IPS-18a (cell line): ENCODE results near the gene OSBPL9.
A peak's percentile ranks its signal among the peaks of the same experiment; 100 is the strongest.

Source experiments
- H3K27ac ChIP-seq: one replicate; pipeline ENCODE4 v1.5.1; 2013; ENCODE audit warnings: low read length
- H3K27me3 ChIP-seq: one replicate; pipeline ENCODE4 v1.6.1; 2013; ENCODE audit warnings: mild to moderate bottlenecking, low read length; ENCODE audit not compliant: control insufficient read depth, insufficient read depth
- H3K36me3 ChIP-seq: one replicate; pipeline ENCODE4 v1.6.1; 2013; ENCODE audit warnings: low read depth, low read length; ENCODE audit not compliant: control insufficient read depth
- H3K4me1 ChIP-seq: one replicate; pipeline ENCODE4 v1.6.1; 2013; ENCODE audit warnings: low read depth, low read length; ENCODE audit not compliant: control insufficient read depth
- H3K4me3 ChIP-seq: one replicate; pipeline ENCODE4 v1.5.1; 2013; ENCODE audit warnings: low read length
- H3K9ac ChIP-seq: one replicate; pipeline ENCODE4 v1.6.1; 2013; ENCODE audit warnings: mild to moderate bottlenecking, low read length, moderate library complexity
- H3K9me3 ChIP-seq: one replicate; pipeline ENCODE4 v1.6.1; 2013; ENCODE audit warnings: low read depth, low read length; ENCODE audit not compliant: control insufficient read depth

Gene OSBPL9, protein sequence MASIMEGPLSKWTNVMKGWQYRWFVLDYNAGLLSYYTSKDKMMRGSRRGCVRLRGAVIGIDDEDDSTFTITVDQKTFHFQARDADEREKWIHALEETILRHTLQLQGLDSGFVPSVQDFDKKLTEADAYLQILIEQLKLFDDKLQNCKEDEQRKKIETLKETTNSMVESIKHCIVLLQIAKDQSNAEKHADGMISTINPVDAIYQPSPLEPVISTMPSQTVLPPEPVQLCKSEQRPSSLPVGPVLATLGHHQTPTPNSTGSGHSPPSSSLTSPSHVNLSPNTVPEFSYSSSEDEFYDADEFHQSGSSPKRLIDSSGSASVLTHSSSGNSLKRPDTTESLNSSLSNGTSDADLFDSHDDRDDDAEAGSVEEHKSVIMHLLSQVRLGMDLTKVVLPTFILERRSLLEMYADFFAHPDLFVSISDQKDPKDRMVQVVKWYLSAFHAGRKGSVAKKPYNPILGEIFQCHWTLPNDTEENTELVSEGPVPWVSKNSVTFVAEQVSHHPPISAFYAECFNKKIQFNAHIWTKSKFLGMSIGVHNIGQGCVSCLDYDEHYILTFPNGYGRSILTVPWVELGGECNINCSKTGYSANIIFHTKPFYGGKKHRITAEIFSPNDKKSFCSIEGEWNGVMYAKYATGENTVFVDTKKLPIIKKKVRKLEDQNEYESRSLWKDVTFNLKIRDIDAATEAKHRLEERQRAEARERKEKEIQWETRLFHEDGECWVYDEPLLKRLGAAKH

GRCh38 chr1:51616903-51617708 is at the start of gene OSBPL9:
OSBPL9 (plus strand) TSS chr1:51617092; CDS start chr1:51617111, 19 bp downstream.
- Histone ChIP-seq H3K27me3 (no peaks in the 10 kb centered on the region), H3K36me3 (no peaks in the 10 kb centered on the region), H3K9ac (peak within 1 kb of the TSS; percentile 82), H3K27ac (peak within 1 kb of the TSS; percentile 50), H3K9me3 (no peaks in the 10 kb centered on the region), H3K4me1 (no peaks in the 10 kb centered on the region), H3K4me3 (peak within 1 kb of the TSS; percentile 93)

DNA sequence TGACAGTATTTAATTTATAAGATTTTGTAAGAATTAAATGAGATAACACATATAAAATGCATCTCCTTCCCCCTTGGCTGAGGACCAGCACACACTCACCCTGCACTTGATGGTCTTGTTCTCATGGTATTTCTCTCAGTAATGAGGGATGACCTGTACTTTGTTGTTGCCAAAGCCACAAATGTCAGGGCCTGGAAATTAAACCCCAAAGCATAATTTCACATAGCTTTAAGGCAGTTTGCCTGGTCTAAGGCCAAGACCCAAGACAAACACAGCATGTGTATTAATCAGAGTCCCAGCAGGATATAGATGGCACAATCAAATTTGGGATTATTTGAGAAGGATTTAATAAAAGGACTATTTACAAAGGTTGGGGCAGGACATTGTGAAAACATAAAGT is 49.2 kb upstream of the OSBPL9 start:
- Histone ChIP-seq H3K9me3 (no peaks in the 10 kb centered on the region), H3K27me3 (no peaks in the 10 kb centered on the region), H3K4me1 (peaks cover 20% of the 10 kb centered on the region), H3K4me3 (no peak overlapping the region), H3K36me3 (no peaks in the 10 kb centered on the region), H3K27ac (no peak overlapping the region), H3K9ac (no peak overlapping the region)

GRCh38 chr1:51568231-51568935 is 48.5 kb upstream of the OSBPL9 start:
- Histone ChIP-seq H3K4me1 (peaks cover 20% of the 10 kb centered on the region), H3K9ac (no peak overlapping the region), H3K27ac (no peak overlapping the region), H3K36me3 (no peaks in the 10 kb centered on the region), H3K9me3 (no peaks in the 10 kb centered on the region), H3K4me3 (no peak overlapping the region), H3K27me3 (no peaks in the 10 kb centered on the region)

DNA sequence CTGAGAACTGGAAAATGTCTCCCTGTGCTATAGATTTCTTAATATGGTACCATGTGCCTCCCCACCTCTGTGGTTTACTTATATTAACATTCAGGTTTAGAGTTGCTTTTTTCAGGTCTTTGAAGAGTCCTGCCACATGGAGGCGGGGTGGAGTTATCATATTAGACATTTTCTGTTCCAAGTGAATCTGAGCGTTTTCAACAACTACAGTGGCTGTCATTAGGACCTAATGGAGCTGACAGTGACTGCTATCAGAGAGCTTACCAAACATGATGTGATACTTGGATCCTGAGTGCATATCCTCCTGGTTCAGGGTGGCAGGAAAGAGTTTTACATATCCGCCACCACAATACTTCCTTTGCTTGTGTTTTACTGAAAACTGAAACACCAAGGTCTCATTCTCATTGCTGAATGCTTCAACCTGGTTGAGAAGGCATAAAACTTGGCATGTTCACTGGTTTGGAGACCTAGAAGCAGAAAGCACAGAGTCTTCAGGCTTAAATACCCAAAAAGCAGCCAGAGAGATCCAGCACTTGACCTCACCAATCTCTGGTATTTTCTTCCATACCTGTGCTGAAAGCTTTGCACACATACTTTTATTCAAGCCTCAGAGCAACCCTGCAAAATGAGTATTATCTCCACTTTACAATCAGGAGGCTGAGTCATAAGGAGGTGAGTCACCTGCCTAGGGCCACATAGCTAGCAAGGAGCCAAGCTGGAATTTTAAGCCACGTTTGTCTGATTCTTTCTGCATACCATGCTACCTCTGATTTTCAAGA is 47.4 kb upstream of the OSBPL9 start:
- H3K27me3 ChIP-seq, result no peaks in the 10 kb centered on the region
- H3K27ac ChIP-seq, result no peak overlapping the region
- H3K4me1 ChIP-seq, result peaks cover 15% of the 10 kb centered on the region
- no peaks in the 10 kb centered on the region for H3K36me3 ChIP-seq
- no peak overlapping the region for H3K4me3 ChIP-seq
- H3K9ac ChIP-seq, result no peak overlapping the region
- H3K9me3 ChIP-seq, result no peaks in the 10 kb centered on the region

DNA sequence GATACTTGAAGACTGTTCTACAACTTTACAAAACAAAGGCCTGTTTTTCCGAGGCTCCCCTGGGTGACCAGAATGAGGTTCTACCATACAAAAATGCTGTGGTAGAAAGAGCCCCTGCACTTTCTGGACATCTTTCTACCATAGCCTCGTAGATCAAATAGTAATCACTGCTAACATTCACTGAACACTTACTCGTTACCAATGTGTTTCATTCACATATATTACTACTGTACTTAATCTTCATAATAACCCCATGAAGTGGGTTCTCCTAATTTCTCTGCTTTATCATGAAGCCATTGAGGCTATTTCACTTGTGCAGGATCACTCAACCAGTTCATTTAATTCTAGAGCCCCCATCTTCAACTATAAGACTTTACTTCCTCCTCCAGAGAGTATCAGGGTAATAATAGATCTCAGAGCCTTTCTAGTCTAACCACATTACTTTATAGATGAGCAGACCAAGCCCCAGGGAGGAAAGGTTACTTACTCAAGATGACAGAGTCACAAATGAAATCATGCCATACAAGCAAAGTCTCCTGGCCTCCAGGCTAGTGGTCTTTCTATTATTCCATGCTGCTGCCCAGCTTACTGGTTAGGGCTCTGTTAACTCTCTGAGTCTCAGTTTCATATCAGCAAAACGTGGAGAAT is 46.7 kb upstream of the OSBPL9 start:
- no peaks in the 10 kb centered on the region for H3K9me3 ChIP-seq
- no peaks in the 10 kb centered on the region for H3K36me3 ChIP-seq
- no peaks in the 10 kb centered on the region for H3K27me3 ChIP-seq
- H3K4me1 ChIP-seq, result peaks cover 8% of the 10 kb centered on the region
- no peak overlapping the region for H3K27ac ChIP-seq
- H3K9ac ChIP-seq, result no peak overlapping the region
- H3K4me3 ChIP-seq, result no peak overlapping the region

DNA sequence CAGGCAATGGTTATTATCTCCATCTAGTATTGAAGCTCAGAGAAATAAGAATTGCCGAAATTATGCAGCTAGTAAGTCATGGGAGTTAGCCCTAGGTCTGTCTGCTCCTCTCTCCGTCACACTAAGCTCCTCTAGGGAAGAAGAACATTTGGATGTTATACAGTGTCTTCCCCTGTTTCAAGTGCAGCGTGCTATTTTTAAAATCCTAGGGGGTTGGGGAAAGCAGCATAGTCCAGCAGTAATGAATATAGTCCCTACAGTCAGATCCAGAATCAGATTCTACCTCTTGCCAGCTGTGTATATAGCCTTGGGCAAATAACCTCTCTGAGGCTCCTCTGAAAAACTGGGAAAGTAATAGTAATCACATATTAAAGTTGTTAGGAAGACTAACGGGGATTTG is 44.5 kb upstream of the OSBPL9 start:
- Histone ChIP-seq H3K9ac (no peak overlapping the region), H3K27ac (no peak overlapping the region), H3K36me3 (no peaks in the 10 kb centered on the region), H3K9me3 (no peaks in the 10 kb centered on the region), H3K27me3 (no peaks in the 10 kb centered on the region), H3K4me1 (peaks cover 8% of the 10 kb centered on the region), H3K4me3 (no peak overlapping the region)

DNA sequence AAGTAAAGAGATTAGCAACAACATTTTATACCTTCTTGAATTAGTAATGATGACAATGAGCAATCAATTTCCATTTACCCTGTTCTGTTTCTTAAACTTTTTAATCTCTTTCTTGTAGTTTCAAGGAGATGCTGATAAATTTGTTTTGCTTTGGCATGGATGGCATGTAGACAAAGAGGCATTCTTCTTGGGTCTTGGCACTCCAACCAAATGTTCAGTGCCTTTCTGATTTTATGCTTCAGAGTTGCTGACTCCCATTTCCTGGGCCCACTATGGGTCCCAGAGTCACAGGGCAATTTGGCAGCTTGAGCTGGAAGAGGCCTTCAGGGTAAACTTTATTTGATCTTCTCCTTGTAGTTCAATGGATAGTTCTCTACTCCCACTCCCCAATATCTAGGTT is 42.1 kb upstream of the OSBPL9 start:
- peaks cover 2% of the 10 kb centered on the region for H3K4me1 ChIP-seq
- H3K27me3 ChIP-seq, result no peaks in the 10 kb centered on the region
- H3K27ac ChIP-seq, result no peak overlapping the region
- H3K36me3 ChIP-seq, result no peaks in the 10 kb centered on the region
- no peak overlapping the region for H3K9ac ChIP-seq
- no peak overlapping the region for H3K4me3 ChIP-seq
- H3K9me3 ChIP-seq, result no peaks in the 10 kb centered on the region

DNA sequence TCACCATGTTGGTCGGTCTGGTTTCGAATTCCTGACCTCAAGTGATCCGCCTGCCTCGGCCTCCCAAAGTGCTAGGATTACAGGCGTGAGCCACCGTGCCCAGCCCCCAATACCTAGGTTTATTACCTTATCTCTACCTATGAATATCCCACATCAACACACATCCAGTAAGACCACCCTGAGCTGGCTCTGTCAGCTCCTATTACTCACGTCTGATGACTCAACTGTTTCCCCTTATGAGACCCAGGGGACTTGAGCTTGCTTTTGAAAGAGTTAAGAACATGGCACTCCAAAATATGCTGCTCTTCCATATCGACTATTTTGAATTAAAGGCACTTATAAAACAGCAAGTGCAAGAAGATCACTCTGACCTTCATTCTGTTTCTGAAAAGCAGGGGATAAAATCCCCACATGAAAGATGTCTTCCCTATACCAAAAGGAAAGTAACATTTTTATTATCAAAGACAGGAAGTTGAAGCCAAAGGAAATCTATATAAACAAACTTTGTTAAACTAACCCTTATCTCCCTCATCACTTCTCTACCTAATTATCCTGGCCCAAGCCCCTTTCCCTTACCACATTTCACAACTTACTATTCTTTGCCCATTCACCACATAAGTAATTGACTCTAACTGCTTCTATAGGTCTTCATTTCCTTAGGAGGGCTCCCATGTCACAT is 41.3 kb upstream of the OSBPL9 start:
- H3K4me1 ChIP-seq, result no peaks in the 10 kb centered on the region
- H3K9ac ChIP-seq, result no peak overlapping the region
- no peak overlapping the region for H3K4me3 ChIP-seq
- H3K27me3 ChIP-seq, result no peaks in the 10 kb centered on the region
- no peak overlapping the region for H3K27ac ChIP-seq
- H3K9me3 ChIP-seq, result no peaks in the 10 kb centered on the region
- H3K36me3 ChIP-seq, result no peaks in the 10 kb centered on the region

DNA sequence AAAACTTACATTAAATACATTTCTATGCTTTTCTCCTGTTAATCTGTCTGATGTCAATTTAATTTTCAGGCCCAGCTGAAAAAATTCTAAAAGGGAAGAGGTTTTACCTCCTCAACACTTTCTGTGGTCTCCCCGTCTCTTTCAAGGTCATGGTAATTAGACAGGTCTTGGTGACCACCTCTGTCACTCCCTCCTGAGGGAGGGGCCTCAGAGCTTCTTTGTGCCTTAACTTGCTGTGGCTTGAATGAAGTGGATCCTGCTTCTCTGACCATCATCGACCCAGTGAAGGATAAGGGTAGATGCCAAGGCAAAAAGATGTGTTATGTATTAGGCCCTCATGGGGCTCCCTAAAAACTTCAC is 40.8 kb upstream of the OSBPL9 start:
- Histone ChIP-seq H3K36me3 (no peaks in the 10 kb centered on the region), H3K9me3 (no peaks in the 10 kb centered on the region), H3K9ac (no peak overlapping the region), H3K4me1 (no peaks in the 10 kb centered on the region), H3K27ac (no peak overlapping the region), H3K27me3 (no peaks in the 10 kb centered on the region), H3K4me3 (no peak overlapping the region)

GRCh38 chr1:51576923-51577322 is 40.0 kb upstream of the OSBPL9 start:
- H3K36me3 ChIP-seq, result no peaks in the 10 kb centered on the region

More at GRCh38 chr1:51576923-51577322, 40.0 kb upstream of the OSBPL9 start:
- Histone ChIP-seq H3K27ac (no peak overlapping the region), H3K9ac (no peak overlapping the region), H3K4me3 (no peak overlapping the region), H3K27me3 (no peaks in the 10 kb centered on the region), H3K4me1 (no peaks in the 10 kb centered on the region), H3K9me3 (no peaks in the 10 kb centered on the region)
